Measurements from ENCODE around the gene BEND2. TPM values are rescaled to one million over a fixed set of nuclear protein-coding genes. Genes with fewer than 3 reads are reported as not detected.

Gene BEND2
- total and polyA plus RNA-seq, 2 of the 8 experiments (the other 6 are each of a cell fraction or from before 2014, with no cell fraction given) = not detected

DNA sequence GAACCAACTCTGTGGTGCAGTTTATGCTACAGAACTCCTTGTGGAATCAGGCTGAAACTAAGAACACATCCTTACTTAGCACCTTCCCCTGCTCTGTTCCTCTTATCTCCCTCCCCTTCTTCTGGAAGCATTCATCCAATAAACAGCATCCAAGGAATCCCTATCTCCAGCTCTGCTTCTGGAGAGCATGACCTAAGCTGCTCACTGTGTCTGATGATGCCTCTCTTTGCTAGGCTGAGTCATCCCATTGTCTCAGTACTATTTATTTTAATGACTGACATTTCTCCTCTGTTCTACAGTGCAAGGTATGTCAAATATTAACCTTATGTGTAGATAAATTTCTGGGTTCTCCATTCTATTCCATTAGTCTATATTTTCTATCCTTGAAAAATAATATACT, 71.2 kb downstream of the BEND2 start (continued):
- no peak for TF ChIP-seq TAF7 (optimal IDR thresholded peaks at IDR 0.05; ENCODE audit: borderline replicate concordance, low read depth, low read length)

Data from H1 (cell line).